ENCODE measurements around the gene TTC9C. TPM values are rescaled to one million over a fixed set of nuclear protein-coding genes. Genes with fewer than 3 reads are reported as not detected.

The TTC9C gene
- total and polyA plus RNA-seq, 2 of the 13 experiments (the other 11 are each of a cell fraction or from before 2014, with no cell fraction given): 28.0 to 36.4 TPM

DNA sequence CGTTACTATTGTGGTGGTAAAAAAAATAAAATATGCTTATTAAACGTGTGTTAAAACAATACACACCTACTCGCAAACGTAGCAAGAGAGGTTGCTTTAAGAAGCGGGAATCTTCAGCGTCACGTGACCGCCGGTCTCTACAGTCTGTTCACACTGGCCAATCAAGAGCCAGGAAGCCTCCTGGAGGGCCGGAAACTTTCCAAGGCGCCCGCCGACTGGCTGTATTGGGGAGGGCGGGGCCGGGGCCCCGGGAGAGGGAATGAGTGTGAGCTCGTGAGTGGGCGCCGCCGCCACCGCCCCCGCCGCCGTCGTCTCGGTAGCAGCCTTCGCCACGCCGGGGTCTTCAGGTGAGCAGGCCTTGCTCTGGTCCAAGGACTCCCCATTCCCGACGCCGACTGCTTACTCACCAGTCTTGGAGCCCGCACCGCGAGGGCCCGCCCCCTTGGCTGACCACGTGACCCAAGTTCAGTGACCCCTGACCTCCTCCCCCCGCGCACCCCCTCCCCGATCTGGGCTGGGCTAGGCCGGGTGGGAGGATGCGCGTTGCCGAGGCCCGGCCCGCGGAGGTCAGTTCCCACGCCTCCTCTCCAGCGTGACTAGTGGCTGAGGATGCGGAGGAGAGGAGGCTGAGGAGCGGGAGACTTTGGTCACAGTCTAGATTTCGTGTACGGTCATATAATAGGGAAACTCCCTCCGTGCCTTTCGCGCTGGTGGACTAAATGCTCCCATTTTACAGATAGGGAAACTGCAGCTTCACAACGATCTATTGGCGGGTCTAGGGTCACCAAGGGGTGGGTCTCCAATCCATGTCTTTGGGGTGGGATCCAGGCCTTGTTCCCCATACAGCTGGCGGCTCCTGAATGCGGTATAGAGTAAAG lies 43.1 kb downstream of the TTC9C start, which contains the start of gene TAF6L (continued):
- no peak for TF ChIP-seq CENPT (CRISPR knock-in tag; IDR thresholded peaks at IDR 0.05; ENCODE audit: low read depth)
- no peak for TF ChIP-seq ESRRA (CRISPR knock-in tag; IDR thresholded peaks at IDR 0.05; ENCODE audit: low read depth)
- TF ChIP-seq ZFP37 (CRISPR knock-in tag; IDR thresholded peaks at IDR 0.05; ENCODE audit: borderline replicate concordance): no peak
- TF ChIP-seq RBM39 (IDR thresholded peaks at IDR 0.05; ENCODE audit: low read depth, low read length, poor library complexity, severe bottlenecking): peak; percentile 72
- TF ChIP-seq FLYWCH1 (CRISPR knock-in tag; IDR thresholded peaks at IDR 0.05): no peak
- TF ChIP-seq PRPF4 (IDR thresholded peaks at IDR 0.05; ENCODE audit: low read depth, low read length, poor library complexity, severe bottlenecking): no peak
- no peak for TF ChIP-seq ZNF562 (CRISPR knock-in tag; IDR thresholded peaks at IDR 0.05; ENCODE audit: borderline replicate concordance)
- TF ChIP-seq SMARCC2 (IDR thresholded peaks at IDR 0.05): no peak
- TF ChIP-seq ZNF138 (CRISPR knock-in tag; IDR thresholded peaks at IDR 0.05; ENCODE audit: low read depth): peak; percentile 86; the same call in 1 of the 2 replicates
- peak; percentile 75 for TF ChIP-seq POLR2G (IDR thresholded peaks at IDR 0.05; ENCODE audit: low read depth, low read length)
- no peak for TF ChIP-seq CHD4 (IDR thresholded peaks at IDR 0.05; ENCODE audit: borderline replicate concordance, low read length)
- TF ChIP-seq, protein P1, sequence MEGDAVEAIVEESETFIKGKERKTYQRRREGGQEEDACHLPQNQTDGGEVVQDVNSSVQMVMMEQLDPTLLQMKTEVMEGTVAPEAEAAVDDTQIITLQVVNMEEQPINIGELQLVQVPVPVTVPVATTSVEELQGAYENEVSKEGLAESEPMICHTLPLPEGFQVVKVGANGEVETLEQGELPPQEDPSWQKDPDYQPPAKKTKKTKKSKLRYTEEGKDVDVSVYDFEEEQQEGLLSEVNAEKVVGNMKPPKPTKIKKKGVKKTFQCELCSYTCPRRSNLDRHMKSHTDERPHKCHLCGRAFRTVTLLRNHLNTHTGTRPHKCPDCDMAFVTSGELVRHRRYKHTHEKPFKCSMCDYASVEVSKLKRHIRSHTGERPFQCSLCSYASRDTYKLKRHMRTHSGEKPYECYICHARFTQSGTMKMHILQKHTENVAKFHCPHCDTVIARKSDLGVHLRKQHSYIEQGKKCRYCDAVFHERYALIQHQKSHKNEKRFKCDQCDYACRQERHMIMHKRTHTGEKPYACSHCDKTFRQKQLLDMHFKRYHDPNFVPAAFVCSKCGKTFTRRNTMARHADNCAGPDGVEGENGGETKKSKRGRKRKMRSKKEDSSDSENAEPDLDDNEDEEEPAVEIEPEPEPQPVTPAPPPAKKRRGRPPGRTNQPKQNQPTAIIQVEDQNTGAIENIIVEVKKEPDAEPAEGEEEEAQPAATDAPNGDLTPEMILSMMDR (CRISPR knock-in tag; IDR thresholded peaks at IDR 0.05): 0 out of 2 replicates have a peak, but pooled peaks have one; percentile 8
- TF ChIP-seq, protein P2, sequence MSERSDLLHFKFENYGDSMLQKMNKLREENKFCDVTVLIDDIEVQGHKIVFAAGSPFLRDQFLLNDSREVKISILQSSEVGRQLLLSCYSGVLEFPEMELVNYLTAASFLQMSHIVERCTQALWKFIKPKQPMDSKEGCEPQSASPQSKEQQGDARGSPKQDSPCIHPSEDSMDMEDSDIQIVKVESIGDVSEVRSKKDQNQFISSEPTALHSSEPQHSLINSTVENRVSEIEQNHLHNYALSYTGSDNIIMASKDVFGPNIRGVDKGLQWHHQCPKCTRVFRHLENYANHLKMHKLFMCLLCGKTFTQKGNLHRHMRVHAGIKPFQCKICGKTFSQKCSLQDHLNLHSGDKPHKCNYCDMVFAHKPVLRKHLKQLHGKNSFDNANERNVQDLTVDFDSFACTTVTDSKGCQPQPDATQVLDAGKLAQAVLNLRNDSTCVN (CRISPR knock-in tag; IDR thresholded peaks at IDR 0.05; ENCODE audit: borderline replicate concordance): no peak
- TF ChIP-seq FOXO1 (CRISPR knock-in tag; IDR thresholded peaks at IDR 0.05): no peak
- TF ChIP-seq, protein P3, sequence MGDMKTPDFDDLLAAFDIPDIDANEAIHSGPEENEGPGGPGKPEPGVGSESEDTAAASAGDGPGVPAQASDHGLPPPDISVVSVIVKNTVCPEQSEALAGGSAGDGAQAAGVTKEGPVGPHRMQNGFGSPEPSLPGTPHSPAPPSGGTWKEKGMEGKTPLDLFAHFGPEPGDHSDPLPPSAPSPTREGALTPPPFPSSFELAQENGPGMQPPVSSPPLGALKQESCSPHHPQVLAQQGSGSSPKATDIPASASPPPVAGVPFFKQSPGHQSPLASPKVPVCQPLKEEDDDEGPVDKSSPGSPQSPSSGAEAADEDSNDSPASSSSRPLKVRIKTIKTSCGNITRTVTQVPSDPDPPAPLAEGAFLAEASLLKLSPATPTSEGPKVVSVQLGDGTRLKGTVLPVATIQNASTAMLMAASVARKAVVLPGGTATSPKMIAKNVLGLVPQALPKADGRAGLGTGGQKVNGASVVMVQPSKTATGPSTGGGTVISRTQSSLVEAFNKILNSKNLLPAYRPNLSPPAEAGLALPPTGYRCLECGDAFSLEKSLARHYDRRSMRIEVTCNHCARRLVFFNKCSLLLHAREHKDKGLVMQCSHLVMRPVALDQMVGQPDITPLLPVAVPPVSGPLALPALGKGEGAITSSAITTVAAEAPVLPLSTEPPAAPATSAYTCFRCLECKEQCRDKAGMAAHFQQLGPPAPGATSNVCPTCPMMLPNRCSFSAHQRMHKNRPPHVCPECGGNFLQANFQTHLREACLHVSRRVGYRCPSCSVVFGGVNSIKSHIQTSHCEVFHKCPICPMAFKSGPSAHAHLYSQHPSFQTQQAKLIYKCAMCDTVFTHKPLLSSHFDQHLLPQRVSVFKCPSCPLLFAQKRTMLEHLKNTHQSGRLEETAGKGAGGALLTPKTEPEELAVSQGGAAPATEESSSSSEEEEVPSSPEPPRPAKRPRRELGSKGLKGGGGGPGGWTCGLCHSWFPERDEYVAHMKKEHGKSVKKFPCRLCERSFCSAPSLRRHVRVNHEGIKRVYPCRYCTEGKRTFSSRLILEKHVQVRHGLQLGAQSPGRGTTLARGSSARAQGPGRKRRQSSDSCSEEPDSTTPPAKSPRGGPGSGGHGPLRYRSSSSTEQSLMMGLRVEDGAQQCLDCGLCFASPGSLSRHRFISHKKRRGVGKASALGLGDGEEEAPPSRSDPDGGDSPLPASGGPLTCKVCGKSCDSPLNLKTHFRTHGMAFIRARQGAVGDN (CRISPR knock-in tag; IDR thresholded peaks at IDR 0.05): peak; percentile 86
- 0 out of 2 replicates have a peak, but pooled peaks have one; percentile 72 for TF ChIP-seq ZNF546 (CRISPR knock-in tag; conservative IDR thresholded peaks at IDR 0.05)
- no peak for TF ChIP-seq SMARCE1 (IDR thresholded peaks at IDR 0.05; ENCODE audit: borderline replicate concordance)
- no peak for TF ChIP-seq CCAR2 (optimal IDR thresholded peaks at IDR 0.05; ENCODE audit: low read depth, low read length)
- TF ChIP-seq, protein P4, sequence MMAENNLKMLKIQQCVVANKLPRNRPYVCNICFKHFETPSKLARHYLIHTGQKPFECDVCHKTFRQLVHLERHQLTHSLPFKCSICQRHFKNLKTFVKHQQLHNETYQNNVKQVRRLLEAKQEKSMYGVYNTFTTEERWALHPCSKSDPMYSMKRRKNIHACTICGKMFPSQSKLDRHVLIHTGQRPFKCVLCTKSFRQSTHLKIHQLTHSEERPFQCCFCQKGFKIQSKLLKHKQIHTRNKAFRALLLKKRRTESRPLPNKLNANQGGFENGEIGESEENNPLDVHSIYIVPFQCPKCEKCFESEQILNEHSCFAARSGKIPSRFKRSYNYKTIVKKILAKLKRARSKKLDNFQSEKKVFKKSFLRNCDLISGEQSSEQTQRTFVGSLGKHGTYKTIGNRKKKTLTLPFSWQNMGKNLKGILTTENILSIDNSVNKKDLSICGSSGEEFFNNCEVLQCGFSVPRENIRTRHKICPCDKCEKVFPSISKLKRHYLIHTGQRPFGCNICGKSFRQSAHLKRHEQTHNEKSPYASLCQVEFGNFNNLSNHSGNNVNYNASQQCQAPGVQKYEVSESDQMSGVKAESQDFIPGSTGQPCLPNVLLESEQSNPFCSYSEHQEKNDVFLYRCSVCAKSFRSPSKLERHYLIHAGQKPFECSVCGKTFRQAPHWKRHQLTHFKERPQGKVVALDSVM (CRISPR knock-in tag; IDR thresholded peaks at IDR 0.05): peak; percentile 87
